K562 (cell line): ENCODE results near the gene HOXB4. TPM values are rescaled to one million over a fixed set of nuclear protein-coding genes. Genes with fewer than 3 reads are reported as not detected.
A peak's percentile ranks its signal among the peaks of the same experiment; 100 is the strongest.

Source experiments
- CC2D1A ChIP-seq: fragments of 450-650 bp; IDR thresholded peaks from 2 replicates; pipeline ENCODE4 v1.6.1; 2017; ENCODE audit warnings: mild to moderate bottlenecking
- E2F6 ChIP-seq, 2 experiments: IDR thresholded peaks; 2 replicates each; pipeline ENCODE4 v1.6.1; 2011; ENCODE audit warnings: borderline replicate concordance in 1 of 2, control low read depth in 1 of 2, low read depth in 1 of 2, low read length in 1 of 2, mild to moderate bottlenecking in 1 of 2, mixed read lengths in 1 of 2, moderate library complexity in 1 of 2; ENCODE audit not compliant: insufficient read depth in 1 of 2, insufficient read length in 1 of 2, poor library complexity in 1 of 2, severe bottlenecking in 1 of 2; ENCODE audit errors: extremely low read depth in 1 of 2
- EZH2 ChIP-seq: IDR thresholded peaks from 2 replicates; pipeline ENCODE4 v1.6.1; 2012; ENCODE audit warnings: low read depth, mild to moderate bottlenecking, inconsistent platforms, low read length, borderline replicate concordance
- HMGN3 ChIP-seq: IDR thresholded peaks from 2 replicates; pipeline ENCODE4 v1.6.1; 2011; ENCODE audit warnings: borderline replicate concordance, low read depth, mild to moderate bottlenecking, mixed read lengths, low read length; ENCODE audit not compliant: insufficient read length; ENCODE audit errors: extremely low read depth
- HOXB6 ChIP-seq: fragments of 250-450 bp; sonication (Bioruptor Pico); IDR thresholded peaks from 2 replicates; pipeline ENCODE4 v1.5.1; 2022; ENCODE audit warnings: mild to moderate bottlenecking, borderline replicate concordance
- MAFF ChIP-seq: IDR thresholded peaks from 2 replicates; pipeline ENCODE4 v1.6.1; 2012; ENCODE audit warnings: low read length, improper control_type of control experiment
- MBD2 ChIP-seq: sonication (generic); IDR thresholded peaks from 2 replicates; pipeline ENCODE4 v1.6.1; 2016; ENCODE audit warnings: low read depth, borderline replicate concordance
- MGA ChIP-seq: fragments of 450-650 bp; IDR thresholded peaks from 2 replicates; pipeline ENCODE4 v1.6.1; 2016; ENCODE audit warnings: mild to moderate bottlenecking, moderate library complexity
- MTF1 ChIP-seq: fragments of 250-450 bp; sonication (Bioruptor Pico); IDR thresholded peaks from 2 replicates; pipeline ENCODE4 v1.9.0; 2021; ENCODE audit warnings: moderate library complexity, mild to moderate bottlenecking, inconsistent platforms, borderline replicate concordance
- NFRKB ChIP-seq: fragments of 450-650 bp; IDR thresholded peaks from 2 replicates; pipeline ENCODE4 v1.6.1; 2016; ENCODE audit warnings: low read depth
- PURB ChIP-seq: sonication (generic); formaldehyde crosslinking; IDR thresholded peaks from 2 replicates; pipeline ENCODE4 v1.9.0; 2021; ENCODE audit warnings: low read depth, mild to moderate bottlenecking, missing genetic modification reagents
- ZNF121 ChIP-seq: sonication (generic); formaldehyde crosslinking; conservative IDR thresholded peaks from 2 replicates; pipeline ENCODE4 v1.8.0; 2022; ENCODE audit warnings: missing genetic modification reagents
- ZNF253 ChIP-seq: fragments of 250-450 bp; sonication (Bioruptor Pico); conservative IDR thresholded peaks from 2 replicates; pipeline ENCODE4 v1.6.1; 2021; ENCODE audit warnings: mild to moderate bottlenecking
- ZNF740 ChIP-seq, 3 experiments: fragments of 200-800 bp in 1 of 3; sonication (Bioruptor generic) in 1 of 3; sonication (generic) in 1 of 3; formaldehyde crosslinking in 1 of 3; IDR thresholded peaks; 2 replicates each; pipeline versions ENCODE4 v1.6.1 to v1.8.0; 2016 to 2022; ENCODE audit warnings: mild to moderate bottlenecking in 2 of 3, missing compliant biosample characterization in 2 of 3, missing genetic modification characterization in 2 of 3, missing genetic modification reagents in 1 of 3
- polyA plus RNA-seq, 8 experiments: library from polyadenylated mRNA; depleted of rRNA in 4 of 8; stranded (reverse) in 5 of 8; unstranded in 3 of 8; fragments of >200 nt; fragmentation: Nextera tagmentation in 2 of 8; fragmentation: Illumina TruSeq in 1 of 8; extraction: Ambion mirVana in 2 of 8; extraction: Trizol in 1 of 8; gene quantifications; 2 replicates each; pipeline versions ENCODE4 v1.2.1 to v1.2.3, GENCODE V29; 2011 to 2014; ENCODE audit warnings: inconsistent platforms in 1 of 8, missing spikeins in 1 of 8
- total RNA-seq, 7 experiments: library from RNA; depleted of rRNA in 6 of 7; stranded (reverse); fragments of >200 nt in 6 of 7; fragmentation: Illumina TruSeq in 2 of 7; extraction: Trizol in 2 of 7; gene quantifications; 2 replicates each; pipeline versions ENCODE4 v1.2.1 to v1.2.3, GENCODE V29; 2011 to 2021; ENCODE audit warnings: low replicate concordance in 1 of 7

HOXB4 gene
- total and polyA plus RNA-seq, 9 of the 15 experiments (the other 6 are each of a cell fraction or from before 2014, with no cell fraction given), result 1.6 to 34.9 (median 14.9) TPM

GRCh38 chr17:48605409-48605919, 27.3 kb upstream of the HOXB4 start (continued):
- TF ChIP-seq MGA (peak; percentile 74), NFRKB (no peak), CC2D1A (no peak), MBD2 (no peak), ZNF740 (CRISPR knock-in tag; IDR thresholded peaks at IDR 0.05) (0 out of 2 replicates have a peak, but pooled peaks have one; percentile 7), ZNF740 (tag; IDR thresholded peaks at IDR 0.05) (no peak), E2F6 (IDR thresholded peaks at IDR 0.05; ENCODE audit: borderline replicate concordance in 1 of 2, extremely low read depth in 1 of 2, insufficient read depth in 1 of 2, insufficient read length in 1 of 2, low read depth in 1 of 2, low read length in 1 of 2, poor library complexity in 1 of 2, severe bottlenecking in 1 of 2) (peak; percentile 61 to 92), HOXB6 (no peak), ZNF121 (no peak), MAFF (no peak), HMGN3 (no peak), EZH2 (no peak), PURB (no peak), ZNF253 (no peak), MTF1 (CRISPR knock-in tag) (no peak)
